Retinal pigment epithelial cell (primary cell): ENCODE results near the gene URB1.

Experiments used
- DNase-seq: peaks from one replicate; pipeline ENCODE4 v3.0.0-alpha.2; 2010; ENCODE audit warnings: low read depth
- H3K4me3 ChIP-seq: 2 replicates; pipeline ENCODE4 v1.5.1; 2011; ENCODE audit warnings: mild to moderate bottlenecking, low read length, control low read depth, moderate library complexity
- TF ChIP-seq, protein P1 (sequence below): conservative IDR thresholded peaks from 2 replicates; pipeline ENCODE4 v1.5.1; 2011; ENCODE audit warnings: low read depth, low read length, control low read depth, inconsistent platforms

The URB1 gene

DNA sequence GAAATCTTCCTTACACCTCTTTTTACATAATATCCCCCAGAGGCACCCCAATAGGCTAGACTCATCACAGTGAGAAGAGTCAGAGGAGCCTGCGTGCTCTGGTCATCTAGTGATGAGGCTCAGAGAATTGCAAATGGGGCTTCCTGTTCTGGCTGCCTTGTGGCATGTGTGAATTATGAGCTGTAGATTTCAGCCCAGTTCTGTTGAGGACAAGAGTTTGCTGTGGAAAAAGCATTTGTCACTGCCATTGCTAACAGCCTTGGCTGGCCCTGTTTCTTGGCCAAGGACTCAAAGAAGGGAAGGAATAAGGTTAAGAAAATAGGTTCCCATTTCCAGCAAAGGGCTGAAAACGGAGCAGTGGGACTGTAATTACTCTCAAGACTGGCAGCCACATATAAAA is 63.5 kb downstream of the URB1 start:
- no peak overlapping the region for H3K4me3 ChIP-seq
- TF ChIP-seq, protein P1, sequence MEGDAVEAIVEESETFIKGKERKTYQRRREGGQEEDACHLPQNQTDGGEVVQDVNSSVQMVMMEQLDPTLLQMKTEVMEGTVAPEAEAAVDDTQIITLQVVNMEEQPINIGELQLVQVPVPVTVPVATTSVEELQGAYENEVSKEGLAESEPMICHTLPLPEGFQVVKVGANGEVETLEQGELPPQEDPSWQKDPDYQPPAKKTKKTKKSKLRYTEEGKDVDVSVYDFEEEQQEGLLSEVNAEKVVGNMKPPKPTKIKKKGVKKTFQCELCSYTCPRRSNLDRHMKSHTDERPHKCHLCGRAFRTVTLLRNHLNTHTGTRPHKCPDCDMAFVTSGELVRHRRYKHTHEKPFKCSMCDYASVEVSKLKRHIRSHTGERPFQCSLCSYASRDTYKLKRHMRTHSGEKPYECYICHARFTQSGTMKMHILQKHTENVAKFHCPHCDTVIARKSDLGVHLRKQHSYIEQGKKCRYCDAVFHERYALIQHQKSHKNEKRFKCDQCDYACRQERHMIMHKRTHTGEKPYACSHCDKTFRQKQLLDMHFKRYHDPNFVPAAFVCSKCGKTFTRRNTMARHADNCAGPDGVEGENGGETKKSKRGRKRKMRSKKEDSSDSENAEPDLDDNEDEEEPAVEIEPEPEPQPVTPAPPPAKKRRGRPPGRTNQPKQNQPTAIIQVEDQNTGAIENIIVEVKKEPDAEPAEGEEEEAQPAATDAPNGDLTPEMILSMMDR, result no peak
- DNase-seq, result no peak

DNA sequence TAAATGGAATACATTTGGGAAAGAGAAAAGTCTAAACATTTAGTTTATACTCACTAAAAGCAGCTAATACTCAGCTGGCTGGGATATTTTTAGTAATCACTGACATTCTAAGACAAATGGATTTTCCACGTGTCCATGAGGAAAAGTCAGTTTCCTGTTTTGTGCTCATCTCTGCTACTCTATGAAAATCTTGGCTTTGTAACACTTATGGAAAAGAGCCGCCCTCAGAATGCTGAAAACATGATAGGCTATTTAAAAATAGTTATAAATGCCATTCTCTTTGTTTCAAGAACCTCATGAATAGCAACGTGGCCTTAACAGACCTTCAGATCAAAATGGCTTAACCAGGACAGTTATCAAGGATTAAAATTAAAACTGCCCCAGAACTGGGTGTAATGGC is 64.2 kb downstream of the URB1 start:
- DNase-seq, result no peak
- no peak overlapping the region for H3K4me3 ChIP-seq
- TF ChIP-seq, protein P1, result no peak

DNA sequence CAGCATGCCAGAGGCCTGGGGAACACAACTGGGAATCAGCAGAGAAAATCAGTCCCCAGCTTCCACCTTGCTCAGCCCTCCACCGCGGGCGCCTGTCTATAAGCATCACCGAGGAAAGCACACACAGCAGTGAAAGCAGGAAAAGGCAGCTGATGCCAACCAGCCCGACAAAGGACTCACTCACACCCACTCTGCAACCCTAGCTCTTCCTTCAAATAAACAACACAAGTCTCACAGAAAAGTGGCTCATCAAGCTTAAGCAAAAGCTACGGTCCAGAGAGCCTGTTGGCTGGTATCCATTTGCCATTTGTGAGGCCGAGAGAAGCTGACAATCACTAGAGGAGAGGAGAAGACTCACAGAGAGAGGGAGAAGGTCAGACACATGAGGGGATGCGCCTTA is 67.1 kb downstream of the URB1 start:
- no peak overlapping the region for H3K4me3 ChIP-seq
- DNase-seq, result no peak
- TF ChIP-seq, protein P1, result no peak

DNA sequence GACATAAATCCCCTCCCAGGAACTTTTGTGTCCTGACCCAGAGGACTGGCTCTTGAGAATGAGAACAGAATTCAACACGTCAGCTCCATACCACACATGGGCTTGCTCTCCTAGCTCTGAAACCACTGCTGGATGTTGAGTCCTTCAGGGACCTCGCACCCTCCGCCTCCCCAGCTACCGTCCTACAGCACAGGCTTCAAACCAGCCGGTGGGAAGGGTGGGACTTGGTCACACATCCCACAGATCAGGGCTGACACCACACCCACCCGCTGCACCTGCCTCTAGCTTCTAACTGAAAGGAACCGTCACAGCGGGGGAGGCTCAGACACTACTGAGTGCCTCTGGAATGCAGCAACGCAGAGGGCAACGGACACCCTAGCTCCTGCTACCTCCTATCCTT is 70.1 kb downstream of the URB1 start:
- H3K4me3 ChIP-seq, result no peak overlapping the region
- no peak for DNase-seq
- TF ChIP-seq, protein P1, result no peak

DNA sequence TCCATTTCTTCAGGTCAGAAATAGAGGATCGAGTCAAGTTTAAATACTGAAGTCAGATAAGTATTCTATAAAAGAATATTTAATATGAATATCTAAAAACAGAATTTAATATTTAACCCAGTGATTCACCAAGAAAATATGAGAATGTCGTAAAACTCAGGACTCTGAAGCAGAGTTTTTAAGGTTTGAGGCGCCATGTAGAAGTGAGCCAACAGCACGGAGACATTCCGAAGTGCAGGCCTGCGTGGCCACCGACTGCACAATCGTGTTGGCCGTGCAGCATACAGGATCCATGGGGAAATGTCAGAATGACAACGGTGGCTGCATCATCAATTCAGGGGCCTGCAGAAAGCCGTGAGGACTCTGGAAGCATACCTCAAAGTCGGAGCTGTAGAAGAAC is 70.7 kb downstream of the URB1 start:
- no peak for DNase-seq
- H3K4me3 ChIP-seq, result no peak overlapping the region
- TF ChIP-seq, protein P1, result no peak

DNA sequence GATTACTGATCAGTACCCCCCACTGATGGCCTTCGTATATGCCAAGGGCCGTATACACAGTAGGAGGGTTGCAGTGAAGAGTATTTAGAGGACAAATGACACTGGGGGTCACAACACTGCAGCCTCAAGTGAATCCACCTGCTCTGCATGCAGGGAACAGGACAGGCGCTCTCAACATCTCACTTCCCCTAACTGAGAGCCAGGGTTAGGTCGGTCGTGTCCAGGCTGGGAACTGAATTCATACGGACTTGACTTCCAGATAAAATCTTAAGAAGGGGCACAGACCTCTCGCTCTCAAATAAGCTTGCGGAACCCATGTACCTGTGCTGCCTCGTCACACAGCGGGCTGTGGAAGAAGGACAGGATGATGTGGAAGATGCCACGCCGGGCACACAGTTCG is 71.3 kb downstream of the URB1 start:
- TF ChIP-seq, protein P1, result no peak
- DNase-seq, result no peak
- no peak overlapping the region for H3K4me3 ChIP-seq

DNA sequence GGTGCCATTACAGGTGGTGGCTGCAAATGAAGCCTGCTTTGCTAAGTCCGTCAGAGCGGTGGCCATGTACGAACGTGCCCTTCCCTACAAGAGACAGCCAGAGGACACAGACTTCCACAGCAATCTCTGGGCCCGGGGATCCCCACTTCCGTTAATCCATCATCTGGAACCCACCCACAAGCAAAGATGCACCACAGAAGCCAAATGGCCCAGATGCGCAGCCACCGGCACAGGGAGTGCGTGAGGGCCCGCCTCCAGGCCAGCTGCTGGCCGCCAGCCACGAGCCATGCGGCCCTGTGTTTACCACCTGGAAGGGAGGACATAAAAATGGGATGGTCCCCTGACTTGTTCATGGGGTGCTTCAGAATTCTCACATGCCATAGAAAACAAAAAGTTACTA is 72.1 kb downstream of the URB1 start:
- H3K4me3 ChIP-seq, result no peak overlapping the region
- no peak for DNase-seq
- TF ChIP-seq, protein P1, result no peak
